HG03565 (cell line): ENCODE measurements around the gene PIK3C2B.
A peak's percentile ranks its signal among the peaks of the same experiment; 100 is the strongest.
"Not testable (repeated sequence)": the region's sequence is repeated elsewhere in the genome, so short reads cannot be mapped to it uniquely, and the experiment has no call there.

Source experiments
- ATAC-seq: cut with Tn5 transposase; IDR thresholded peaks from one replicate; pipeline ENCODE4 v1.9.1; 2021; ENCODE audit warnings: mild to moderate bottlenecking, moderate library complexity; ENCODE audit not compliant: unreplicated experiment

The PIK3C2B gene

GRCh38 chr1:204494281-204495077 is at the start of gene PIK3C2B:
TSS of gene PIK3C2B (minus strand) at chr1:204494805. CDS start at chr1:204469802, 25,003 bp downstream.
- peak; percentile 66 for ATAC-seq

DNA sequence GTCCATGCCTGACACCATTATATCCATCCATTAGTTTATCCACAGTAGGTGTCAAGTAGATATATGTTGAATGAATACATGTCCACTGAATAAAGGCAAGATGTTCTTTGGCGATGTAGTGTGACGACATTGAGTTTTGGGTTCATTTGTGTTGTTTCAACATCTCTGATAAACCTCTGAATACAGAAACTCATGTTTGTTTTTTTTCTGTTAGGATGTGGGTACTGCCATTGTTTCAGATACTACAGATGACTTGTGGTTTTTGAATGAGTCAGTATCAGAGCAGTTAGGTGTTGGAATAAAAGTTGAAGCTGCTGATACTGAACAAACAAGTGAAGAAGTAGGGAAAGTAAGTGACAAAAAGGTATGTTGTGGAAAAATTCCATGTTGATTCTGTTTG is 49.7 kb upstream of the PIK3C2B start:
- ATAC-seq = peak; percentile 49

- no peak for ATAC-seq
These were observed 47.0 kb upstream of the PIK3C2B start for GRCh38 chr1:204541626-204542025.

DNA sequence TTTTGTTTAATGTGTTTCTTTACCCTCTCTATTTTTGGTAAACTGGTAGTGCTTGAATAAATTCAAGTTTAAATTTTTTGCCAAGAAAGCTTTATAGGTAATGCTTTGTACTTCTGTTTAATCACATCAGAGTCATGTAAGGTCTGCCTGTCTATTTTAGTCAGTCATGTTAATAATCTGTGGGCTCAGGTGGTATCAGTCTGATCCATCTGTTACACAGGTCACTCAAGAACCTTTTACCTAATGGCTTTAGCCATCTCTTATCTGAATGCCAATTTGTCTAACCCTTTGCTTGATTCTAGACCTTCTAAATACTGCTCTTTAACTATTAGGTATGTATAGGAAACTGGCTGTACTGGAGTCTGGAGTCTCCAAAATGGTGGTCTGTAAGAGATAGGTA is 38.2 kb upstream of the PIK3C2B start:
- ATAC-seq = no peak

DNA sequence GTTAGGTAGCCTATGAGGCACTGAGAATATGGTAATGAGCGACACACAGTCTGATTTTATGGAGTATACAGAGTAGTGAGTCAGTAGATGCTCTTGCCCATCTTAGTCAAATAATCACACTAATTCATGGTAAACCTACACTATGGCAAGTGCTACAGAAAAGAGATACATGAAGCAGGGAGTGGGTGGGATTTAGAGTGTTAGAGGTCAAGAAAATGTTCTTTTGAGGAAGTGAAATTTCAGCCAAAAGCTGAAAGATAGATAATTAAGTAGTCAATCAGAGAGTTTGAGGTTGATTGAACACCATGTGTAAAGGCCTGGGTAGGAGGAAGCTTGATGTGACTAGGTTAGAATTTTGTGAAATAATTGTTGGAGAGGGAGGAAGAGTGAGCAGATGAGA is 36.3 kb upstream of the PIK3C2B start:
- ATAC-seq = peak; percentile 82

DNA sequence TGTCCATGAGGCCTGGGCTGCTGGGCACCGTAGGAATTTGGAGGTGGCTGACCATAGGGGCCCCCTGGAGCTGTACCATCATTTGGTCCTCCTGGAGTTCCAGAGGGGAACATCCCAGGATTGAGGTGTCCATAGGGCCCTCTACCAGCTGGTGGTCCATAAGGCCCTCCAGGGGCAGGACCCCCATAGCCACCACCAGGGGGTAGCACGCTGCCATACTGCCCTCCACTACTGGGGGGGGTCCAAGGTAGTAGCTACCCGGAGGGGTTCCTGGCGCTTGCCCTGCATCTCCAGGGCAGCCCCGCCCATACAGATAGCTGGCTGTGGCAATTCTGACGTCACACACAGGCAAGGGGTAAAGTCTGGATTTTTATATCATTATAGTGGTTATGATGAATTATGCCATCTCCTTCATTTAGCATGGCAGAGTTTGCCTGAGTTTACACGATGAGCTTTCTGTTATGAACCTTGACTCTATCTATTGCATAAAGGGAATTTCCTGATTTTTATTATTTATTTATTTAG is 34.8 kb upstream of the PIK3C2B start:
- no peak for ATAC-seq

DNA sequence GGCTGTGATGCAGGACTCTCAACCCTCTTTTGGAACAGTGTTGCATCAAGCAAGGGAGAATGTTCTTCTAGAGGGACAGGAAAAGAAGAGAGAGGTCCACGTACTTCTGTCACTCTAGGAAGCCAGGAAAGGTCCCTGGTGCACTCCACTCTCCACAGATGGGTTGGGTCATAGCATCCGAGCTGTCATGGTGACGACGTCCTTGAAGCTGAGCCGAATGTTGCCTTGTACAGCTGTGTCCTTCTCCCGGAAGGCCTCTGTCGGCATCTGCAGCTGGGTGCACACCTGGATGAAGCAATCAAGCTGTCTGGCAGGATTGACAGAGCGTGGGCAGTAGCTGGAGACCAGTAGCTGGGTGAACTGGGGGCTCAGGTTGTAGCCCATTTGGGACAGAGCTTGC is 34.1 kb upstream of the PIK3C2B start:
- ATAC-seq = no peak

- no peak for ATAC-seq
These were observed 33.6 kb upstream of the PIK3C2B start for GRCh38 chr1:204528241-204528640.

GRCh38 chr1:204524986-204525385 is 30.4 kb upstream of the PIK3C2B start:
- ATAC-seq = no peak

- no peak for ATAC-seq
These were observed 29.1 kb upstream of the PIK3C2B start for GRCh38 chr1:204523605-204524215.

GRCh38 chr1:204521941-204522521 is 27.4 kb upstream of the PIK3C2B start:
- not testable (repeated sequence) for ATAC-seq

DNA sequence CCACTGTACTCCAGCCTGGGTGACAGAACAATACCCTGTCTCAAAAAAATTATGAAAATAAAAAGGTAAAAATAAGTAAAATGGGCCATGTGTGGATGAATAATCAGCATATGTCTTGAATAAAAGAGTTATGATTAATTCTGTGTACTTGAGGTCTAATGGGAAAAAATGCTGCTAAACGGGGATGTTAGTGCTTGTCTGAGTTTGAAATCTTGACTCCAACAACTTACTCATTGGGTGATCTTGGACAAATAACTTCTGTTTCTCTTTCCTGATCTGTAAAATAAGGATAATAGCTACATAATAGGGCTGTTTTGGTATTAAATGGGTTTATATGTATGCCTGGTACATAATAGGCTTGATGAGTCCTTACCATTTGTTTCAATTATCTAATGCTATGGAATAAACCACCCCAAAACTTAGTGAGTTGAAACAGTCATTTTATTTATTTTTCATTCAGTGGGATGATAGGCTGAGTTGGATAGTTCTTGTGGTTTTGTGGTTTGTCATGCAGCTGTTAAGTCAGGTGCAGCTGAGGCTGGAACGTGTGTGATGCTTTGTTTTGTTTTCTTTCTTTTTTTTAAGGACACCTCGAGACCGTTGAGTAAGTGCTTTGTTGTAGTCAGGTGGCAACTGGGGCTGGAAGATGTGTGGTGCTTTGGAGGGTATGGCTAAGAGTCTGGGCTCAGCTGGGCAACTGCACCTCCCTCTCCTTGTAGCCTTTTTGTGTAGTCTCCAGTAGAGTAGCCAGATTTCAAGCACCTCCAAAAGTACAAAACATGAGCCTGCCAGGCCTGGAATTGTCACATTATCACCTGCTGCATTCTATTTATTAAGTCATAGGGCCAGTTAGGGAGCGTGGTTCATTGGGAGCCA is 26.5 kb upstream of the PIK3C2B start:
- peak; percentile 45 for ATAC-seq

GRCh38 chr1:204517382-204517781 is 22.8 kb upstream of the PIK3C2B start:
- ATAC-seq = not testable (repeated sequence)

DNA sequence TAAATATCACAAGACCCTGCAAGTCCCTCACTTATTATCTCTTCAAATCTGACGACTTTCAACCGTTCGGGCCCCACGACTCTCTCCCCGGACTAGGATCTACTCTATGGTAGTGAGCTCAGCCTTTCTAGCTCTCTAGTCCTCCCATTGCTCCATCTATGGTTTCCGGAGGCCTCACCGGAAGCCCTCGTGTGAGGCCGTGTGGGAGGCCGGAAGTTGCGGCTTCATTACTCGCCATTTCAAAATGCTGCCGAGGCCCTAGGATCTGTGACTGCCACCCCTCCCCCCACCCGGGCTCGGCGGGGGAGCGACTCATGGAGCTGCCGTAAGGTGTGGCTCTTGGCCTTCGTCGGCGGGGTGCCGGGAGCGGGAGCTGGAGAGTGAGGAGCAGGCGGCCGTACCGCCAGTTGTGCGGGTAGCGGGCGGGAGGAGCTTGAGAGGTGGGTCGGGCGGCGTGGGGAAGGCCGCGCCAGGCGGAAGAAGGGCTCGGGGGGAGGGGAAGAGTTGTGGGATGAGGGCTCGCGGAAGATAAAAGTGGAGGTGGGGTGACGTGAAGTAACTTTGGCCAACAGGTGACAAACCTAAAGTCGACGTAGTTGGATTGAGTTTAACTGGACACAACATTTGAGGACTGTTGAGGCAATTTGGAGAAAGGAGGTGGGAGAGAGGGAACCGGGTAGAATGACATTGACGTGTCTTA is 21.7 kb upstream of the PIK3C2B start, which contains the start of gene MDM4:
Gene MDM4 (plus strand): TSS at position 227 of the 700 bp plus-strand sequence. CDS start 9,113 bp downstream, outside the sequence.
- ATAC-seq = peak; percentile 68

GRCh38 chr1:204514828-204515227 is 20.2 kb upstream of the PIK3C2B start:
- no peak for ATAC-seq

DNA sequence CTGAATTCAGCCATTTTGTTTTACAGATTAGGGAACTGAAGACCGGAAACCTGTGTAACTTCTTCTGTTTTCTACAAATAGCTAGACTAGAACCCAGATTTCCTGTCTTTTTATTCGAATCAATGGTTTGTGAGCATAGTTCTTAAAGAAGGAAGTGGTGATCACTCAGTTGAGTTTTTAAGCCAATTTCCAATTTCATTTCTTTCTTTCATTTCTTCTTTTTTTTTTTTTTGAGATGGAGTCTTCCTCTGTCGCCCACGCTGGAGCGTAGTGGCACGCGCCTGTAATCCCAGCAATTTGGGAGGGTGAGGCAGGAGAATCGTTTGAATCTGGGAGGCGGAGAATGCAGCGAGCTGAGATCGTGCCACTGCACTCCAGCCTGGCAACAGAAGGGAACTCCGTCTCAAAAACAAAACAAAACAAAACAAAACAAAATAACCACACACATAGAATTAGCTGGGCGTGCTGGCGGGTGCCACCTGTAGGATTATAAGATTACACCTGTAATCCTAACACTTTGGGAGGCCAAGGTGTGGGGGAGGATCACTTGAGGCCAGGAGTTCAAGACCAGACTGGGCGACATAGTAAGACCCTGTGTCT is 18.6 kb upstream of the PIK3C2B start:
- no peak for ATAC-seq

DNA sequence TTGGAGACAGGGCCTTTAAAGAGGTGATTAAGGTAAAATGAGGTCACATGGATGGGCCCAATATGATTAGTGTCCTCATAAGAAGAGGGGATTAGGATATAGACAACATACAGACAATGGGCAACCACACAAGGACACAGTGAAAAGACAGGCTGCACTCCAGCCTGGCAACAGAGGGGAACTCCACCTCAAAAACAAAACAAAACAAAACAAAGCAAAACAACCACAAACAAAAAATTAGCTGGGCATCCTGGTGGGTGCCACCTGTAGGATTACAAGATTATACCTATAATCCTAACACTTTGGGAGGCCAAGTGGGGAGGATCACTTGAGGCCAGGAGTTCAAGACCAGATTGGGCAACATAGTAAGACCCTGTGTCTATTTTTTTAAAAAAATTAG is 16.8 kb upstream of the PIK3C2B start:
- no peak for ATAC-seq

GRCh38 chr1:204509186-204509635 is 14.6 kb upstream of the PIK3C2B start:
- no peak for ATAC-seq

DNA sequence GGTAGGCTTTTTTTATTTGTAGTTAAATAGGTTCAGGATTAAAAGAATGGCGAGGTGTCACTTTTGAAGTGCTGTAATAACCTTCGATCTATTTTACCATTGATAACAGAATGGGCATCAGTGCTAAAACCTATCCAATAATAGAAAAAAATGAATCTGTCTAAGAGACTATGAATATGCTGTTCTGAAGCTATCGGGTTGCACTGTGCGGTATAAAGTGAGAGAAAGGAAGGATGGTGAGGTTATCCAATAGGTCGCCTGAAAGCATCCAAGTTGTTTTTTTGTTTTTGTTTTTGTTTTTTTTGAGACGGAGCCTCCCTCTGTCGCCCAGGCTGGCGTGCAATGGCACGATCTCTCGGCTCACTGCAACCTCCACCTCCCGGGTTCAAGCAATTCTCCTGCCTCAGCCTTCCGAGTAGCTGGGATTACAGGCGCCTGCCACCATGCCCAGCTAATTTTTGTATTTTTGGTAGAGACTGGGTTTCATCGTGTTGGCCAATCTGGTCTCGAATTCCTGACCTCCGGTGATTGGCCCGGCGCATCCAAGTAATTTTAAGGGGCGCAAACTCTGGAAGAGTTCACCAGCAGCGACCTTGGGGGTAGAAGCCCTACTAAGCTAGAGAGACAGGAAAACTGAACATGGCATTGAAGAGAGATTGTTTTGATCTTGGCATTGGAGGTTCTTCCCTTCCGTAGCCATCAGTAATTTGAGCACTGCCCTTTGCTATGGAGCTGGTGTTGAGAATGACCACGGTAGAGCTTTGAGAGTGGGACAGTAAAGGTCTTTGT is 12.9 kb upstream of the PIK3C2B start:
- ATAC-seq = peak; percentile 6
